GM15510 (cell line): Measurements from ENCODE around the gene KCTD10.

Source experiments
- POLR2A ChIP-seq: IDR thresholded peaks from 3 replicates; pipeline ENCODE4 v1.6.1; 2011; ENCODE audit warnings: borderline replicate concordance; ENCODE audit not compliant: insufficient read length; ENCODE audit errors: extremely low read depth

The KCTD10 gene

GRCh38 chr12:109503611-109504010, 26.5 kb upstream of the KCTD10 start:
- TF ChIP-seq POLR2A = no peak

GRCh38 chr12:109502332-109502731, 25.2 kb upstream of the KCTD10 start:
- TF ChIP-seq POLR2A = no peak

DNA sequence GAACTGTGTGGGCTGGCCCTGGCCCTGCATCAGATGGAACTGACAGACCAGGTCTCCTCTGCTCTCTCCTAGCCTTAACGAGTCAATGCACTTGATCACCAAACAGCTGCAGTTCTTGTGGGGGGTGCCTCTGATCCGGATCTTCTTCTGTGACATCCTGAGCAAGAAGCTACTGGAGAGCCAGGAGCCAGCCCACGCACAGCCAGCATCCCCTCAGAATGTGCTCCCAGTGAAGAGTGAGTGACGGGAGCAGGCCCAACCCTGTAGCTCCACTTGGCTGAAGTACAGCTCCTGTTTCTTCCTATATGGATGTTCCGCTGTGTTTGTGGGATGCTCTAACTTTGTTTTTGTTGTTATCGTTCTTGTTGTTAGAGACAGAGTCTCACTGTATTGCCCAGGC, 24.2 kb upstream of the KCTD10 start:
- no peak for TF ChIP-seq POLR2A

GRCh38 chr12:109500406-109501185, 23.5 kb upstream of the KCTD10 start:
- TF ChIP-seq POLR2A = no peak

GRCh38 chr12:109497675-109498074, 20.6 kb upstream of the KCTD10 start:
- no peak for TF ChIP-seq POLR2A

- no peak for TF ChIP-seq POLR2A
These were observed 19.2 kb upstream of the KCTD10 start for GRCh38 chr12:109496306-109496705.

GRCh38 chr12:109495012-109495411, 17.9 kb upstream of the KCTD10 start:
- no peak for TF ChIP-seq POLR2A

DNA sequence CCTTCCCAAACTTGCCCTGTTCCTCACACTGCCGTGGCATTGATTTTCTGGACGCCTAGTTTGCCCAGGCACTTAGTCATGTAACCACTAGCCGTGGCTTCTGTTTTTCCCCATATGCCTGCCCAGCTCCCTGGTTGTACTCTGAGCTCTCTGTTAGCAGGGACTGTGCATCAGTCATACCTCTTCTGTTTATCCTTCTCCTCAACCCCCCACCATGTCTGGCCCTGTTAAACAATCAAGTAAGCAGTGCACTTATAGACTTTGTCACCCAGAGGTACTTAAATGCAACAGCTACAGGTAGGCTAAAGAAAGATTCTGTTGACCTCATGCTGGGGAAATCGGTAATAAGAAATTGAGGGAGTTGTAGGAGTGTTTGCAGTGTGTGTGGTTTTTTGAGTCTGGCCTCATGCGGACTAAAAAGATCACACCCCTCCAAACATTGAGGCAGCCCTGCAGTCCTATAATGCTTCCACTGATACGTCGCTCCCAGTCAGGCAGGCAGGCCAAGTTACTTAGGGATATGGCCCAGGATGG, 17.3 kb upstream of the KCTD10 start:
- no peak for TF ChIP-seq POLR2A

DNA sequence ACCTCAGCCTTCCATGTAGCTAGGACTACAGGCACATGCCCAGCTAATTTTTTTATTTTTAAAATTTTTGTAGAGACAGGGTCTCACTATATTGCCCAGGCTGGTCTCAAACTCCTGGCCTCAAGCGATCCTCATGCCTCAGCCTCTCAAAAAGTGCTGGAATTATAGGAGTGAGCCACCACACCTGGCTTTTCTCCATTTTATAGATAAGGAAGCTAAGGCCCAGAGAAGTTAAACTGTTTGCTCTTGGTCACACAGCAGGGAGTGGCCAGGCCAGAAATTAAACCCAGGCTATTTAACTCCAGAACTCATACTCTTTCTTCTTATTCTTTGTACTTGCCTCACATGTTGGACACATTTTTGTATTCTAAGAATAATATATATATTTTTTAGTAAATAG, 16.8 kb upstream of the KCTD10 start:
- no peak for TF ChIP-seq POLR2A

DNA sequence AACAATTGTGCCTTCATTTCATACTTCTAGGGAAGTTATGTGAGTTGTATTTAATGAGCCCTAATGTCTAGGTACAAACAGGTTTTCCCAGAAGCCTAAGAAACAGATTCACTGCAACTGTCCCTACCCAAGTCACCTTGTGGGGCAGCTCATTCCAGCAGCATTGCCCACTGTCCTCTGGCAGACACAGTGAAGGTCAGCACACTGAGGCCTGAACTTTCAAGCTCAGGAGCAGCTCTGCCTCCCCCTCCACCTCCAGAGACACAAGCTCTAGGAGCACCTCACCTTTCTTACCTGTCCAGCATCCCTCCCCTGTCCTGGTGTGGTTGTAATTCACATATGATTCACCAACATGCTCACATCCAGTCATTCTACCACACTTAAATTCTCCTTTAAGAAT, 16.0 kb upstream of the KCTD10 start:
- no peak for TF ChIP-seq POLR2A

DNA sequence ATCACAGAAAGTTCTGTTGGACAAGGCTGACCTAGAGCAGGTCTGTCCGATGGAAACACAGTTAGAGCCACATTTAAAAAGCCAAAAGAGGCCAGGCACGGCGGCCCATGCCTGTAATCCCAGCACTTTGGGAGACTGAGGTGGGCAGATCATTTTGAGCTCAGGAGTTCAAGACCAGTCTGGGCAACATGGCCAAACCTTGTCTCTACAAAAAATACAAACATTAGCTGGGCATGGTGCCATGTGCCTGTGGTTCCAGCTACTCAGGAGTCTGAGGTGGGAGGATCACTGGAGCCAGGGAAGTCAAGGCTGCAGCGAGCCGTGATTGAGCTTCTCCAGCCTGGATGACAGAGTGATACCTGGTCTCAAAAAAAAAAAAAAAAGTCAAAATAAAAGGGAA, 15.3 kb upstream of the KCTD10 start:
- no peak for TF ChIP-seq POLR2A

GRCh38 chr12:109491671-109492070, 14.6 kb upstream of the KCTD10 start:
- TF ChIP-seq POLR2A = no peak

GRCh38 chr12:109489955-109490565, 13.0 kb upstream of the KCTD10 start:
- no peak for TF ChIP-seq POLR2A

GRCh38 chr12:109489016-109489954, 12.2 kb upstream of the KCTD10 start:
- TF ChIP-seq POLR2A = no peak
